HG03025 (cell line): Measurements from ENCODE around the gene GSKIP.
A peak's percentile ranks its signal among the peaks of the same experiment; 100 is the strongest.

Source experiments
- ATAC-seq: cut with Tn5 transposase; IDR thresholded peaks from one replicate; pipeline ENCODE4 v1.9.1; 2021; ENCODE audit warnings: mild to moderate bottlenecking, moderate library complexity; ENCODE audit not compliant: unreplicated experiment, low FRiP score

Gene GSKIP

GRCh38 chr14:96413526-96413925 lies 50.2 kb downstream of the GSKIP start:
- ATAC-seq, result no peak

DNA sequence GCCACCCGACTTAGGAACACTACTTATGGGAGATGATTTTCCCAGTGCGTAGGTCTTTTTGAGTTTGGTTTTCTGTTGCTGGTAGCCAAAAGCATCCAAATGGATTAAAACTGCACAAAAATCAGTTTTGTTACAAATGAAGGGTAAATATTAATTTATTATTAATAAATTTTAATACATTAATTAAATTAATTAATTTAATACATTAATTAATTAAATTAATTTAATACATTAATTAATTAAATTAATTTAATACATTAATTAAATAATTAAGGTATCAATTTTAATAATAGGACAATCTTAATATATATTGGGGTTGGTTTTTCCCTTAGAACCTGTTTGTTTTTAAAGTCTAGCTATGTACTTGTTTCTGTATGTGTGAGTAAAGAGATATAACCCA lies 52.2 kb downstream of the GSKIP start:
- no peak for ATAC-seq

DNA sequence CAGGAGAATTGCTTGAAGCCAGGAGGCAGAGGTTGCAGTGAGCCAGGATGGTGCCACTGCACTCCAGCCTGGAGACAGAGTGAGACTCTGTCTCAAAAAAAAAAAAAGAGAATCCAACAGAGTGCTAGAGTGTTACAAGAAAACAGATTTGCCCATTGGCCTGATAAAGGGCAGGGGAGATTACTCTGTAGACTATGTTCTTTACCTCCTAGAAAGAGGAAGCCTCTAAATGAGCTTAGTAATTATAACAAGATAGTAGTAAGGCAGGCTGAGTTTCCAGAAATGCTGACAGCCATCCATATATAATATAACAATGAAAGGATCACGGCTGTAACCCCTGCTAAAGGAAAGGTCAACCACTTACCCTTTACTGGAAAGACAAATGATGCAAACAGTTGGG lies 53.0 kb downstream of the GSKIP start:
- no peak for ATAC-seq

DNA sequence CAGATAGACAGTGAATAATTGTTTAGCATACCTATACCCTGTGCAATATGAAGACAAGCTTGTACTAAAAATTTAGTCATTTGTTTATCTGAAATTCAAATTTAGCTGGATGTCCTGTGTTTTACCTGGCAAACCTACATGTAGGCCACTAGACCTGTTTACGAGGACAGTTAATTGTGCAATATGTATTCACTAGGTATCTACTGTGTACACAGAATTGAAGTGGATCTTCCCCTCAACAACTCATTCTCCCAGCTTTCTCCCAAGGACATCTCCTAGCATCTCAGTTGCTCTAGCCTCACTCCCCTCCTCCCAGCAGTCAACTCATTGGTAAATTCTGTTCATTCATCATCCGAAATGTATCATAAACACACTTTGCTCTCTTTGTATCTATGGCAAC lies 53.9 kb downstream of the GSKIP start:
- ATAC-seq, result no peak

- no peak for ATAC-seq
Measured at GRCh38 chr14:96418075-96418474, 54.7 kb downstream of the GSKIP start.

DNA sequence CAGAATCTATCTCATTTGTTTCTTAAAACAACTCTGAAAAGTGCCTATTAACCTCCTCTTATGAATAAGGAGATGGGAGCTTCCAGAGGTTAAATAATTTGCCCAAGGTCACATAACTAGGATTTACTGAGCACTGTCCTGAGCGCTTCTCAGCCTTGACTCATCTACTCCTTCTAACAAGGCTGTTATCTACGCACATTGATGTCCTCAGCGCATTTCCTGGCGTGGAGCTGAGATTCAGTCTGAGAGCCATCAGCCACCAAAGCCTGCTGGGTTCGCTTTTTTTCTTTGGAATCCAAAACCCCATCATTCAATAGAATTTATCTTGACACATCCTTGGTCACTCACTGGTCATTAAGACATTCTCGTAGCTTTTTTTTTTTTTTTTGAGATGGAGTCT lies 57.9 kb downstream of the GSKIP start:
- ATAC-seq, result no peak

GRCh38 chr14:96422992-96423391 lies 59.7 kb downstream of the GSKIP start:
- no peak for ATAC-seq

- ATAC-seq, result no peak
Measured at GRCh38 chr14:96423446-96424108, 60.3 kb downstream of the GSKIP start.

GRCh38 chr14:96424109-96424989 lies 61.0 kb downstream of the GSKIP start:
- peak; percentile 68 for ATAC-seq

DNA sequence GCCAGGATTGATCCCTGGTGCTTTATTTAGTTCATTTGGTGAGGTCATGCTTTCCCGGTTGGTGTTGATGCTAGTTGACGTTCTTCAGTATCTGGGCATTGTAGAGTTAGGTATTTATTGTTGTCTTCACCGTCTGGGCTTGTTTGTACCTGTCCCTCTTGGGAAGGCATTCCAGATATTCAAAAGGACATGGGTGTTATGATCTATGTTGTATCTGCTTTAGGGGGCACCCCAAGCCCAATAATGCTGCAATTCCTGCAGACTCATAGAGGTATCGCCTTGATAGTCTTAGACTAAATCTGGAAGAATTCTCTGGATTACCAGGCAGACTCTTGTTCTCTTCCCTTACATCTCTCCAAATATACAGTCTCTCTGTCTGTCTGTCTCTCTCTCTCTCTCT lies 70.7 kb downstream of the GSKIP start:
- no peak for ATAC-seq
